ENCODE results near the gene MAP6. TPM values are rescaled to one million over a fixed set of nuclear protein-coding genes. Genes with fewer than 3 reads are reported as not detected.

The MAP6 gene
- total RNA-seq, 1 donor from 2014 or later: 6.0 TPM

DNA sequence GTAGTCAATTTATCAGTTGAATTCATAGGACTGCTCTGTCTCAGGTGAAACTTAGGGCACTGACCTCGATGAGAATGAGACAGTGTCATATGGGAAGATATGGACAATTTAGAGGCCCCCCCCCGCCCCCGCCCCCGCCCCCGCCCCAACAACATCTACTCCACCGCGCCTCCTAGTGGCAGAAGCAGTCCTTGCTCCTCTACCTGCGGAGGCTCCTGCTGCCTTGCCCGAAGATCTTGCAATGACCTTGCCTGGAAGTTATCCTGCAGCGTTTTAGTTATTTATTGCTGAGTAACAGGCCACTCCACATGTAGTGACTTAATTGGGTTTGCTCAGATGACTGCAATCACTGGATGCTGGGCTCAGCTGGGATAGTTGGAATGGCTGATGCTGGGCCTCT is 91.6 kb downstream of the MAP6 start:
- H3K27ac Mint-ChIP-seq: no peak overlapping the region
- H3K4me3 Mint-ChIP-seq (ENCODE audit: low read depth): no peak overlapping the region
- no peaks in the 10 kb centered on the region for H3K9me3 Mint-ChIP-seq (ENCODE audit: low read depth)
- H3K4me1 Mint-ChIP-seq (ENCODE audit: low read depth): no peaks in the 10 kb centered on the region
- TF ChIP-seq, protein P1, sequence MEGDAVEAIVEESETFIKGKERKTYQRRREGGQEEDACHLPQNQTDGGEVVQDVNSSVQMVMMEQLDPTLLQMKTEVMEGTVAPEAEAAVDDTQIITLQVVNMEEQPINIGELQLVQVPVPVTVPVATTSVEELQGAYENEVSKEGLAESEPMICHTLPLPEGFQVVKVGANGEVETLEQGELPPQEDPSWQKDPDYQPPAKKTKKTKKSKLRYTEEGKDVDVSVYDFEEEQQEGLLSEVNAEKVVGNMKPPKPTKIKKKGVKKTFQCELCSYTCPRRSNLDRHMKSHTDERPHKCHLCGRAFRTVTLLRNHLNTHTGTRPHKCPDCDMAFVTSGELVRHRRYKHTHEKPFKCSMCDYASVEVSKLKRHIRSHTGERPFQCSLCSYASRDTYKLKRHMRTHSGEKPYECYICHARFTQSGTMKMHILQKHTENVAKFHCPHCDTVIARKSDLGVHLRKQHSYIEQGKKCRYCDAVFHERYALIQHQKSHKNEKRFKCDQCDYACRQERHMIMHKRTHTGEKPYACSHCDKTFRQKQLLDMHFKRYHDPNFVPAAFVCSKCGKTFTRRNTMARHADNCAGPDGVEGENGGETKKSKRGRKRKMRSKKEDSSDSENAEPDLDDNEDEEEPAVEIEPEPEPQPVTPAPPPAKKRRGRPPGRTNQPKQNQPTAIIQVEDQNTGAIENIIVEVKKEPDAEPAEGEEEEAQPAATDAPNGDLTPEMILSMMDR (IDR thresholded peaks at IDR 0.05; ENCODE audit: unreplicated experiment): peak; percentile 59
- no peaks in the 10 kb centered on the region for H3K27me3 Mint-ChIP-seq
- no peak for DNase-seq (ENCODE audit: low spot score, unreplicated experiment)
- H3K36me3 Mint-ChIP-seq (ENCODE audit: insufficient read depth): peaks cover 5% of the 10 kb centered on the region

DNA sequence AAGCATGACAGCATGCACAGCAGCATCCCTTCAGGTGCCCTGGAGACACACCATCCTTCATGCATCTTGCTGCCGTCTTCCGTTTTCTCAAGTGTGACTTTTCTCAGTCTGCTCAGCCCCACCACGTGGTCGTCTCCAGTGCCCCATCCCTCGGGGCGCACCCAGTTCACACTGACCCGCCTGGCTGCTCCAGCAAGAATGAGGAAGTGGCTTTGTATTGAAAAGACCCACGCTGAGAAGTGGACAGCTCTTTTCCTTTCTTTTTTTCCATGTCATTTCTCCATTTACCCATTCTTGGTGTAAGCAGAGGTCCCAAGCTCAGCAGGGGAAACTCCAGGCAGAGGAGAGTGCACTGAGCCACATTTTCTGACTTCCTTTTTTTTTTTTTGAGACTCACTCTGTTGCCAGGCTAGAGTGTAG is 92.3 kb downstream of the MAP6 start:
- no peaks in the 10 kb centered on the region for H3K27me3 Mint-ChIP-seq
- H3K4me3 Mint-ChIP-seq (ENCODE audit: low read depth): no peak overlapping the region
- H3K27ac Mint-ChIP-seq: no peak overlapping the region
- H3K4me1 Mint-ChIP-seq (ENCODE audit: low read depth): no peaks in the 10 kb centered on the region
- no peaks in the 10 kb centered on the region for H3K9me3 Mint-ChIP-seq (ENCODE audit: low read depth)
- H3K36me3 Mint-ChIP-seq (ENCODE audit: insufficient read depth): peaks cover 7% of the 10 kb centered on the region
- TF ChIP-seq, protein P1 (IDR thresholded peaks at IDR 0.05; ENCODE audit: unreplicated experiment): no peak
- no peak for DNase-seq (ENCODE audit: low spot score, unreplicated experiment)

DNA sequence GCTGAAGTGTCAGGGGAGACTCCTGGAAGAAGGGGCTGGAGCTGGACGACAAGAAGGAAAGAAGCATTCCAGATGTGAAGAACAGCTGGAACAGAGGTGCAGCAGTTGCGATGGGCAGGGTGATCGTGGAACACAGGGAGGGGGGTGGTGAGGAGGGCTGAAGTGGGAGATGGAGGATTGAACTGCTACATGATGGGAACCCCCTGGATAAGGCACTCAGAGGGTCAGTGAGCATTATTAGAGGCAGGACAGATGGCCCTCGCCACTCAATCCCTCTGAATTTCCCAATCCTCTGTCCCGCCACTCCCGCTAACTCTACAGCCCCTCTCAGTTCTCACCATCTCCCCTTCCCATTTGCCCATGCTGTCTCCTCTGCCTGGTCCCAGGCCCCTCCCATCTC is 92.8 kb downstream of the MAP6 start:
- Mint-ChIP-seq H3K27ac (no peak overlapping the region), H3K4me3 (ENCODE audit: low read depth) (no peak overlapping the region), H3K27me3 (no peaks in the 10 kb centered on the region), H3K36me3 (ENCODE audit: insufficient read depth) (peaks cover 7% of the 10 kb centered on the region), H3K9me3 (ENCODE audit: low read depth) (no peaks in the 10 kb centered on the region), H3K4me1 (ENCODE audit: low read depth) (no peaks in the 10 kb centered on the region)
- TF ChIP-seq, protein P1 (IDR thresholded peaks at IDR 0.05; ENCODE audit: unreplicated experiment): no peak
- no peak for DNase-seq (ENCODE audit: low spot score, unreplicated experiment)

DNA sequence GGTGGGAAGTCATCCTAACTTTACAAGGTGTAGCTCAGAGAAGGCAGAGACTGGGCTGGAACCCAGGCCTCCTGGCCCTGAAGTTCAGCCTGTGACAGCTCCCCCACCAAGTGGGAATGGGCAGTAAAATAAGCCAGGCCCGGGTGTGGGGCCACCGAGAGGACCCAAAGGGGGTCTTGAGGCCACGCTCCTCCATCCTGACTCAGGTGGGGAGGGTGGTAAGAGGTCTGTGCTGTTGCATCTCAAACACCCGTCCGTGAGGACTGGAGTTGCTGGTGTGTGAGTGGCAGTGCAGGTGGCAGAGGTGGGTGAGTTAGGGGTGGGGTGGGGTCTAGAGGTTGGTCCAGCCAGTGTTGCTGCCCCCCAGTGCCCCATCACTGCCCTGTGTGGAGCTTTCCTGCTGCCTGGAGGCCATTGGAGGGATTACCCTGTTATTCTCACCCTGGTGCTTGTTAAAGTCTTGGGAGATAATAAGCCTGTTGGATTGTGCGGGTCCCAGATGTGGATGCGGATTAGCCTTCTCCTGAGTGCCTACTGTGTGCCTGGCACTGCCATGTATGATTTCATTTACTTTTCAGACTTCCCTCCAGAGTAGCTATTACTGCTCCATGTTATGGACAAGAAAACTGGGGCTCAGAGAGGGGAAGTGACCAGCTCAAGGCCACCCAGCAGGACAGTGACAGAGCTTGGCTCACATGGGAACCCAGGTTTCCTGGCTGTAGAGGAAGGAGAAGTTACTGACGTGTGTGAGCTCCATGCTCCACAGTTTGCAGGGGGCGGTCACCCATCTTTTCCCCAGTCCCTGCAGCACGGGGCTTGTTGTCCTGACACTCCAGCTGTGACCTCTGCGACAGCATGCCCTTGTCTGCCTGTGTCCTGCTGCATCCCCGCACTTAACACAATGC is 93.9 kb downstream of the MAP6 start:
- no peaks in the 10 kb centered on the region for H3K9me3 Mint-ChIP-seq (ENCODE audit: low read depth)
- TF ChIP-seq, protein P1 (IDR thresholded peaks at IDR 0.05; ENCODE audit: unreplicated experiment): no peak
- no peaks in the 10 kb centered on the region for H3K27me3 Mint-ChIP-seq
- H3K36me3 Mint-ChIP-seq (ENCODE audit: insufficient read depth): peaks cover 10% of the 10 kb centered on the region
- no peak overlapping the region for H3K27ac Mint-ChIP-seq
- no peak for DNase-seq (ENCODE audit: low spot score, unreplicated experiment)
- no peak overlapping the region for H3K4me3 Mint-ChIP-seq (ENCODE audit: low read depth)
- H3K4me1 Mint-ChIP-seq (ENCODE audit: low read depth): no peaks in the 10 kb centered on the region

DNA sequence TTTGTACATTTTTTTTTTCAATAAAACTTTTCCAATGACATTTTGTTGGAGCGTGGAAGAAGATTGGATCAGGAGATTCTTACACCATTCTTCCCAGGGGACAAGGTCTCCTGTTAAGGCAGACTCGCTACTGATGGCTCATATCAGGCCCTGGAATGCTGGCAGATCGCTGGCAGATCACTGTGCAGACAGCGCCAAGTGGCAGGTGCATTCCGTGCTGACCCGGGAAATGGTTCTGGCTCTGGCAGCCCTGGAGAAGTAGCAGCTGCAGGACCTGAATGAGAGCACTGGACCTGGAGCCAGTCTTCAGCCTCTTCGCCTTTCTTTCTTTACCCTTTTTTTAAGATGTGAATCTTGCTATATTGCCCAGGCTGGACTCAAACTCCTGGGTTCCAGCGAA is 96.1 kb downstream of the MAP6 start:
- no peak overlapping the region for H3K27ac Mint-ChIP-seq
- H3K36me3 Mint-ChIP-seq (ENCODE audit: insufficient read depth): peaks cover 14% of the 10 kb centered on the region
- H3K9me3 Mint-ChIP-seq (ENCODE audit: low read depth): no peaks in the 10 kb centered on the region
- no peak for DNase-seq (ENCODE audit: low spot score, unreplicated experiment)
- H3K4me1 Mint-ChIP-seq (ENCODE audit: low read depth): no peaks in the 10 kb centered on the region
- H3K4me3 Mint-ChIP-seq (ENCODE audit: low read depth): no peak overlapping the region
- TF ChIP-seq, protein P1 (IDR thresholded peaks at IDR 0.05; ENCODE audit: unreplicated experiment): no peak
- H3K27me3 Mint-ChIP-seq: no peaks in the 10 kb centered on the region
